NAMALWA (cell line): ENCODE measurements around the gene CNTN3.

Experiments used
- DNase-seq: peaks from one replicate; pipeline ENCODE4 v3.0.0-alpha.2; 2015; ENCODE audit warnings: low spot score

The CNTN3 gene

GRCh38 chr3:74614107-74614967 is at the start of gene CNTN3:
Gene CNTN3, minus strand, starts transcription at chr3:74614659. Its CDS starts 93,547 bp downstream, at chr3:74521112.
- DNase-seq, result no peak

GRCh38 chr3:74663178-74663577 is 48.7 kb upstream of the CNTN3 start:
- DNase-seq, result no peak

DNA sequence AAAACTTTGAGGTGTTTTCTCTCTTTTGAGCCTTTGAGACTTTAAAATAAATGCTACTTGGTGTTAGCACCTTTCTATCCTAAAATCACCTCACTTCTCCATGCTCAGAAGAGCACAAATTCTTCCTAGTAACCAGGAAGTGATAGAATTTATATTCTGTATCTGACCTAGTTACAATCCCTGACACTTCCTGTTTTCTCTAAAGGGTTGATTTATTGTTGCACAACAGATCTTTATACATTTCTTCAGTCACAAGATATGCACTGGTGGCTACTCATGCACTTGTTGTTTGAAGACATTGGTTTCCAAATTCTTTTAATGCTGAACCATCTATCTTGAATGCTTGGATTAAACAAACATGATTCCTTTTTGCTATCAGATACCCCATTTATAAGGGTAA is 47.2 kb upstream of the CNTN3 start:
- no peak for DNase-seq

DNA sequence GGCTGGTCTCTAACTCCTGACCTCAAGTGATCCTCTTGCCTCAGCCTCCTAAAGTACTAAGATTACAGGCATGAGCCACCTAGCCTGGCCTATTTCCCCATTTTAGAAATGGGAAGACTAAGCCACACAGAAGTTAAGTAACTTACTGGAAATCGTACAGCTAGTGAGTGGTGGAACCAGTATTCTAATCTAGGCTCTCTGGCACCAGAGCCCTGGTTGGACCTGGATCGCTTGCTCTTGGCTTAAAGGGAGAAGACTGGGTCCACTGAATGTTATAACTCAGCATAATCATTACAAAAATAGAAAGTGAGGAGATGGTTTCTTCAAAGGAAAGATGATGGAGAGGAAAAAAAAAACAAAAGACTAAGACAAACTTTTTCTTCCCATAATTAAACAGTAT is 37.4 kb upstream of the CNTN3 start:
- DNase-seq, result no peak

- DNase-seq, result no peak
These were observed 36.8 kb upstream of the CNTN3 start for GRCh38 chr3:74651292-74651691.

DNA sequence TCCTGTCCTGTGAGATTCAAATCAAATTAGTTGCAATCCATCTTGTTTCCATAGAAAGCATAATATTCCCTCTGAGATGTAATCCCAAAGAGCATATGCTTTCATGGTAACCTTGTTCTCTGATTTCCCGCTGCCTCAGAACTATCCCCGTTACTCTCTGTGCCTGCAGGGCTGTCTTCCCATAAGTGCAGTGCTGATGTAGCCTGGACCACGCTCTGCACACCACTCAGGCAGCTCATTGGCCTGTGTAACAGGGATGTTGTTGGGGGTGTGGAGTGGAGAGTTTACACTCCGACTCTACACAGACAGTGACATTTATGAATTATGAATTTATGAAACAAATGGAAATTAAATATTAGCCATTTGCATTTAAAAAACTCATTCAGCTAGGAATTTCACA is 33.6 kb upstream of the CNTN3 start:
- no peak for DNase-seq

GRCh38 chr3:74646094-74646493 is 31.6 kb upstream of the CNTN3 start:
- DNase-seq, result no peak

GRCh38 chr3:74643636-74644035 is 29.2 kb upstream of the CNTN3 start:
- DNase-seq, result no peak

DNA sequence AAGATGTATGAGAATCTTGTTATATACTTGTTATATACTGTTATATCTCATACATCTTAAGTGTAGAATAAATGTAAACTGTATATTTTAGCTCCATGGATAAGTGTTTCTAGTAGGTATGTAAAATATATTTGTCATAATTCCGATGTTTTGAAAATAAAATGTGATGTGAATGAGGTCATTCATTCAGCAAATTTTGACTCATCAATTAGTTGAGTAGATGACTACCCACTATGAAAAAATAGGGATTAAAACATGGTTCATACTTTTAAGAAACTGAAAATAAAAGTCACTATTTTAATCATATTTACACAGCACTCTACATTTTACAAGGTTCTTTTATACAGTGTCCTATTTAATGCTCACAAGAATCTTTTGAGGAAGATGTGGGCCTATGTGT is 28.4 kb upstream of the CNTN3 start:
- DNase-seq, result no peak

- no peak for DNase-seq
These were observed 25.8 kb upstream of the CNTN3 start for GRCh38 chr3:74640211-74640610.

DNA sequence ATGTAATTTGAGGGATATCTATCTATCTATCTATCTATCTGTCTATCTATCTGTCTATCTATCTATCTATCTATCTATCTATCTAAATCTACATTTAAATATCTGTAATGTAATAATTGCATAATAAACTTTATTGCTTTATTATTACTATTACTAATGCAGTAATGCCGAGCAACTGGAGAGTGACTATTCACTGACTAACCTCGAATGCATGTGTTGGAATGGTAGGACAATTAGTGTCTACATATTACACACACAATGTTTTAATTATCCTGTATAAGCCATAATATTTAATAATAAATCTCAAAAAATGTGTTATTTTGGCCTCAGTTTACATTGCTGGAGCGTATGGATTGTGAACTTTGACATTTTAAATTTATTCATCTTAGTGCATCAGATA is 25.2 kb upstream of the CNTN3 start:
- no peak for DNase-seq

DNA sequence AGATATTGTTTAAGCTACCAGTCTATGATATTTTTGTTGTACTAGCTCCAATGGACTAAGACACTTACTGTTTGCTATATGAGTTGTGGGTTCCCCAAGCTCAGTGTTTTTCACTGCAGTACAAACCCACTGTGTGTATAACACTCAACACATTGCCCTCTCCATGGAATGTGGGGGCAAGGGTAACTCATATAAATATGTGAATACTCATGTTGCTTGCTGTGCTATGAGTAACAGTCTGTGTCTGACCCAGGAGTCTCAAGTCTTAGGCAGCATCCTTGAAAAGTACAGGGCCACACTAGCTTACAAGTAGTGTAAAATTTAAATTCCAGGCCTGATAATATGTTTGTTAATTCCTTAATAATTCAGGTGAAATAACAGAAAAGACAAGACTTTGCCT is 22.5 kb upstream of the CNTN3 start:
- DNase-seq, result no peak

- DNase-seq, result no peak
These were observed 18.6 kb upstream of the CNTN3 start for GRCh38 chr3:74633021-74633420.

DNA sequence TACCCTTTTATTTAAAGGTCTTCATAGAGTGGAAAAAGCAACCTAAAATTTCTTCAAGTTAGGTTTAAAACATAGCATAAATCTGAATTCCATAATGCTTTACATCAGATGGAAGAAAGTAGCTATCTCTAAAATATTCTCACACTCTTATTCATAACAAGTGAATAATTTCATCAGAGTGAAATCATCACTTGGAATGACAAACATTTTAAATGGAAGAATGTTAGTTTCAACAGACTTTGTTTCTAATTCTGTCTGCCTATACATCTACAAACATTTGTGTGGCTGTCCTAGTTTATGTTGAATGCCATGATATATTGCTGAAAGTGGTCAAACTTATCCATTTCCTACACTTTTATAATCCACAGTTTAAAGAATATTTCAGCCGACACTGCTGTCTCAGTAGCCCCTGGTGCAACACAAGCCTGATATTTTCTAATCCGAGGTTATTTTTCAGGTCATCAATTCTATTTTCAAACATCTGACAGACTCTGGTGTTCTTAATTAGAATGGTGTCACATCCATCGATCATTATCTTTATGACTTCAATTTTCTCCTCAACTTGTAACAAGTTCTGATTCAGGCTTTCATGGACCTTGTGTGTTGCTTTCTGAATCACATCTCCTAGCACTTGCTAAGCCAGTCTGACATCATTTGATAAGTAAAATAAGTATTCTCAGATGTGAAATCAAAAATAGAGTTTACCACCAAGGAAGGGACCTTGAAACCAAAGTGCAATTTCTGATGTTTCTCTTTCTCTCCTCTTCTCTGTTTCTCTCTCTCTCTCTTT is 17.1 kb upstream of the CNTN3 start:
- DNase-seq, result no peak

GRCh38 chr3:74630602-74631001 is 16.1 kb upstream of the CNTN3 start:
- DNase-seq, result peak; percentile 1

DNA sequence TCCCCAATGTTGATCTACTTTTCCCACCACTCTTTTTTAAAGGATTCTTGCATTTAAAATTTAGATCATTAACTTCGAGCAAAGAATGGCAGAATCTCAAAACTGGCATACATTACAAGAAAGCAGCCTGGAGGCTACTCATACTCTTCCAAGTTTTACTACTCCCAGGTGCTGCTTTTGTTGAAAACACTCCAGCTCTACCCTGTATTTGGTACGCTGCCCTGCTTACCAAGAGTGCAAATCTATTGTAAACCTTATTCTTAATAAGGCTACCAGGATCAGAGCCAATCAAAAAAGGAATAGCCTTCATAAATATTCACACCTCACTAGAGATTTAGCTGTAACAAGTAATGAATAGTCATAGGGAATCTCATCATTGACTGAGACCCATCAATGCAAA is 11.6 kb upstream of the CNTN3 start:
- no peak for DNase-seq

GRCh38 chr3:74624301-74624700 is 9.8 kb upstream of the CNTN3 start:
- DNase-seq, result no peak

DNA sequence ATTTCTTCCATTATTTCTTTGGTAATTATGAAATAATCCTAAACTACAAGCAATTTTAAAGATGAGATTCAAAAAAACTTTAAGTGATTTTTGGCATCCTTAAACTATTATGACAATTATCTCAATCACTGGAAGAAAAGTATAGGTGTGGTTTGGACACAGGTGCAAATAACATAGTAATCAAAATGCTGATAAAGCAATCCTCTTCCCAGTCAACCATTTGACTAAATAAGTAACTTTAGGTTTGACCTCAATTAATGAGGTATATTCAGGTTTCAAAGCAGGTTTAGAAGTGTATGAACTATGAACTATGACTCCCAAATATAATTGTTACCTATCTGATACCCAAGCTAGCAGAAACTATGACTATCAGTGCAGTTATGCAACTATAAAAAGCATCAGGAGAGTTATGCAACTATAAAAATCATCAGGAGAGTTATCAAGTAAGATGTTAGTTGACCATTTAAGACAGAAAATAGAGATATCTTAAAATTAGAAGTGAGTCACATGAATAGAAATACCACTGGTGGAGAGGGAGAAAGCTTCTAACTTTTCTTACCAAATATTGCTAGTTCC is 8.9 kb upstream of the CNTN3 start:
- no peak for DNase-seq

GRCh38 chr3:74621581-74621980 is 7.1 kb upstream of the CNTN3 start:
- DNase-seq, result no peak

GRCh38 chr3:74617776-74618175 is 3.3 kb upstream of the CNTN3 start:
- no peak for DNase-seq

DNA sequence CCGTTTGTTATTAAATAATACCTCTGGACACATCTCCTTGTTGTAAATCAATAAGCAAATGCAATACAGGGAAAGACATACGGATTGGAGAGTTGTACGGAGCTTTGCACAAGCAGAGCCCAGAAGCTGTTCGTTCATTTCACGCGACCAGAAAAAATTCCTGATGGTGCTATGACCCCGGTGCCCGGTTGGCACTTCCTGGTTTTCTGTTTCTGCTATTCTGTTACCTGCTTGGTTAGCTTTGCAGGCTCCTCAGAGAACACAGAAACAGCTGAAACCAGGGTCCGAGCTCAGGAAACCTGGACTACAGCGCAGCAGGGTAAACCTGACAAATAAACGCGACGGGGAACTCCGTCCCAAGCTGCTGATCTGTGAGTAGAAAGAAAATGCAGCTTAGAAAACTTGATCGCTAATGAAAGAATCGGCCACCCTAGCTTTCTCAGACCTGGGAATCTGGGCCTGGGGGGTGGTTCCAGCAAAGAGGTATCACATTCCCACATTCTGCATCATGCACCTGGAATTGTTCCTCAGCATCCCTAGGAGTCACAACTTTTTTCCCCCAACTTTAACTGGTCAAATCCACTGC is 845 bp downstream of the CNTN3 start:
- no peak for DNase-seq

DNA sequence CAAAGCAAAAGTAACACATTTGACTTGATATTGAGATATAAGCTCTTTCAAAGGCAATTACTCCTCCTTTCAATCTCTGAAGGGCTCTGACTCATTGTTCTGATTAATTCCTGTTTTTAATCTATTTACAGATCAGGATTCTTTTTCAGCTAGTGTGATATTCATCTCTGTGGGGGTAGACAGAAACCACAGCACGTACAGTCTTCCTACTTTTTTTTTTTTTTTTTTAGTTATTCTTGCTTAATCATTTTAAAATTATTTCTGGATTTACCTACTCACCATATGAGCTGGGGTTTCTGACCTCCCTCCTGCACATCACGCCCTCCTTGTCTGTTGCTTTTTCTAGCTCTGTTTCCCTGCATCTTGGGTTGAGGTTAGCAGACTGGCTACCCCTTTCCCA is 1.4 kb downstream of the CNTN3 start:
- no peak for DNase-seq

DNA sequence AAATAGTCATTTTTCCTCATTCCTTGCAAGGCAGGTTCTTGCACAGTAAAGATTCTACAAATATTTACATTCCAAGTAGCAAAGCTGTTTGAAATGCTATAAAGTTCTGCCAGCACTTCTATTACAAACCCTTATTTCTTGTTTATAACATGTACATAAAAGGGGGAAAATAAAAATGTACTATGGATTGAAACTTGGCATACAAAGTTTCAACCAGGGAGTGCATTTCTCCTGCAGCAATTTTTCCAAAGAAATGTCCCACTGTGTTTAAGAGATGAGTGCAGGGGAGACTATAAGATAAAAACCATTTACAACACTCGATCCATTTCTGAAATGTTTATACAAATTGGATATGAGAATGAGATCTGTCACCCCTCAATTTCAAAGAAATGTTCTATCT is 3.3 kb downstream of the CNTN3 start:
- DNase-seq, result no peak
